Measurements from ENCODE around the gene GPC2. TPM values are rescaled to one million over a fixed set of nuclear protein-coding genes. Genes with fewer than 3 reads are reported as not detected.
A peak's percentile ranks its signal among the peaks of the same experiment; 100 is the strongest.
"Not testable (repeated sequence)": the region's sequence is repeated elsewhere in the genome, so short reads cannot be mapped to it uniquely, and the experiment has no call there.

Gene GPC2
- total RNA-seq, 3 donors from 2014 or later: 3.4 to 6.2 (median 5.1) TPM

- TF ChIP-seq, protein P1, sequence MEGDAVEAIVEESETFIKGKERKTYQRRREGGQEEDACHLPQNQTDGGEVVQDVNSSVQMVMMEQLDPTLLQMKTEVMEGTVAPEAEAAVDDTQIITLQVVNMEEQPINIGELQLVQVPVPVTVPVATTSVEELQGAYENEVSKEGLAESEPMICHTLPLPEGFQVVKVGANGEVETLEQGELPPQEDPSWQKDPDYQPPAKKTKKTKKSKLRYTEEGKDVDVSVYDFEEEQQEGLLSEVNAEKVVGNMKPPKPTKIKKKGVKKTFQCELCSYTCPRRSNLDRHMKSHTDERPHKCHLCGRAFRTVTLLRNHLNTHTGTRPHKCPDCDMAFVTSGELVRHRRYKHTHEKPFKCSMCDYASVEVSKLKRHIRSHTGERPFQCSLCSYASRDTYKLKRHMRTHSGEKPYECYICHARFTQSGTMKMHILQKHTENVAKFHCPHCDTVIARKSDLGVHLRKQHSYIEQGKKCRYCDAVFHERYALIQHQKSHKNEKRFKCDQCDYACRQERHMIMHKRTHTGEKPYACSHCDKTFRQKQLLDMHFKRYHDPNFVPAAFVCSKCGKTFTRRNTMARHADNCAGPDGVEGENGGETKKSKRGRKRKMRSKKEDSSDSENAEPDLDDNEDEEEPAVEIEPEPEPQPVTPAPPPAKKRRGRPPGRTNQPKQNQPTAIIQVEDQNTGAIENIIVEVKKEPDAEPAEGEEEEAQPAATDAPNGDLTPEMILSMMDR (IDR thresholded peaks at IDR 0.05): no peak
- no peaks in the 10 kb centered on the region for H3K36me3 ChIP-seq (ENCODE audit: low read depth)
- ATAC-seq: peak; percentile 71
- H3K4me3 ChIP-seq: no peak overlapping the region
- H3K9me3 ChIP-seq: no peaks in the 10 kb centered on the region
- H3K4me1 ChIP-seq (ENCODE audit: low read depth): peaks cover 14% of the 10 kb centered on the region
- intact Hi-C loops (cut with DNase I, micrococcal nuclease): no loop called here
- DNase-seq: peak in 2 of 3 donors; percentile 43 to 59
Observed at GRCh38 chr7:100208911-100209408, 31.8 kb upstream of the GPC2 start.

DNA sequence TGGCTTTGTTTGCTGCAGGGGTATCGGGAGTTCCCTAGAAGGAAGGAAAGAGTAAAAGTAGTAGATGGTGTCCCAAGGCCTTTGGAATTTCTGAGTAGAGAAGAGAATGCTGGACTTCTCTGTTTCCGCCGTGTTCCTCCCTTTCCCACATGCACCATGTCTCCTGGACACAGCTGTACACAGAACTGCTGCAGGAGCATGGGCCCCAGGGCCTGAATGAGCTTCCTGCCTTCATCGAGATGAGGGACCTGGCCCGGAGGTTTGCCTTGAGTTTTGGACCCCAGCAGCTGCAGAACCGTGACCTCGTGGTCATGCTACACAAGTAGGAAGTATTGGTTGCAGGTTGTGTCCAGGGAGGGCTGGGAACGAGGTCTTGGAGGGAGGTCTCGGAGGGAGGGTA is 27.3 kb upstream of the GPC2 start:
- H3K4me1 ChIP-seq (ENCODE audit: low read depth): no peaks in the 10 kb centered on the region
- ATAC-seq (no peak), DNase-seq (no peak)
- no peaks in the 10 kb centered on the region for H3K36me3 ChIP-seq (ENCODE audit: low read depth)
- H3K4me3 ChIP-seq: no peak overlapping the region
- TF ChIP-seq, protein P1 (IDR thresholded peaks at IDR 0.05): no peak
- H3K9me3 ChIP-seq: no peaks in the 10 kb centered on the region
- intact Hi-C loops (cut with DNase I, micrococcal nuclease): no loop called here

DNA sequence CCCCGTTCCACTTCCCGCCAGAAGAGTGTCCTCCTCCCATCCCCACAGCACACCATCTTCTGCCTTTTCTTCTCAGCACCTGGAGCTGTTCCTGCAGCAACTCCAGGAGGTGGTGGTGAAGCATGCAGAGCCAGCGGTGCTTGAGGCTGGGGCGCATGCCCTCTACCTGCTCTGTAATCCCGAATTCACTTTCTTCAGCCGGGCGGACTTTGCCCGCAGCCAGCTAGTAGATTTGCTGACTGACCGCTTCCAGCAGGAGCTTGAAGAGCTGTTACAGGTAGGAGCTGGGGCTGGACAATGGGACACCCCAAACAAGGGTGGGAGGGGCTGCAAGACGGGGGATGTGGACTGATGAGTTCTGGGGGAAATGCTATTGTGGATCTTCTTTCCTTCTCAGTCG is 23.5 kb upstream of the GPC2 start:
- TF ChIP-seq, protein P1 (IDR thresholded peaks at IDR 0.05): no peak

DNA sequence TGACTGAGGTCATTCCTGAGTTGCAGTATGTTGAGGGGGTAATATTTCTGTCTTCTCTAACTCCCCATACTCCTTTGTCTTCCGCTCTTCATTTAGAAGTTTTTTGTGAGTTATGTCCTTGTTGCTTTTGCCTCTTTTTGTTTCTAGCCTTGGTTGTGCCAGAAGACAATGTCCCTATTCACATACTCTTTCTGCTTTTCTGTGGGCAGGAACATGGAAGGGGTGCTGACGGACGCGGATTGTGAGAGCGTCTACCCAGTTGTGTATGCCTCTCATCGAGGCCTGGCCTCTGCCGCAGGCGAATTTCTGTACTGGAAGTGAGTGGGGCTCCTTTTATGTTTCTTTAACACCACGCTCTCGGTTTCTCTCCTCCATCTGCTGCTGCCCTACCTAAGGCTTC is 21.1 kb upstream of the GPC2 start:
- intact Hi-C loops (cut with DNase I, micrococcal nuclease): no loop called here
- H3K36me3 ChIP-seq (ENCODE audit: low read depth): no peaks in the 10 kb centered on the region
- TF ChIP-seq, protein P1 (IDR thresholded peaks at IDR 0.05): no peak
- no peak overlapping the region for H3K4me3 ChIP-seq
- H3K9me3 ChIP-seq: no peaks in the 10 kb centered on the region
- peaks cover 2% of the 10 kb centered on the region for H3K4me1 ChIP-seq (ENCODE audit: low read depth)
- DNase-seq (no peak), ATAC-seq (no peak)

More for the DNA sequence above, 23.5 kb upstream of the GPC2 start:
- H3K4me1 ChIP-seq (ENCODE audit: low read depth): peaks cover 2% of the 10 kb centered on the region
- ATAC-seq (peak; percentile 78), DNase-seq (peak; percentile 59 to 71 (median 60))
- H3K4me3 ChIP-seq: no peak overlapping the region
- intact Hi-C loops (cut with DNase I, micrococcal nuclease): no loop called here
- H3K9me3 ChIP-seq: no peaks in the 10 kb centered on the region
- H3K36me3 ChIP-seq (ENCODE audit: low read depth): no peaks in the 10 kb centered on the region

DNA sequence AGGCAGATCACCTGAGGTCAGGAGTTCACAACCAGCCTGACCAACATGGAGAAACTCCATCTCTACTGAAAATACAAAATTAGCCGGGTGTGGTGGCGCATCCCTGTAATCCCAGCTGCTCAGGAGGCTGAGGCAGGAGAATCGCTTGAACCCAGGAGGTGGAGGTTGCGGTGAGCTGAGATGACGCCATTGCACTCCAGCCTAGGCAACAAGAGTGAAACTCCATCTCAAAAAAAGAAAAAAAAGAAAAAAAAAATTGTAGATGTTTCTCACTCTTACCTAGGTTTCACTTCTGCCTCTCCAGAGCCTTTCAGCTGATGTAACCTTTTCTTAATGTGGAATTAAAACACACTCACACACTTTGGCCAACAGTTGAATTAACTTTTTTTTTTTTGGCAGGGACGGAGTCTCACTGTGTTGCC is 18.7 kb upstream of the GPC2 start:
- intact Hi-C loops (cut with DNase I, micrococcal nuclease); DNase-seq; H3K4me3 ChIP-seq; H3K4me1 ChIP-seq (ENCODE audit: low read depth); H3K9me3 ChIP-seq; H3K36me3 ChIP-seq (ENCODE audit: low read depth); ATAC-seq: not testable (repeated sequence)

- intact Hi-C loops (cut with DNase I, micrococcal nuclease): no loop called here
- H3K9me3 ChIP-seq: no peaks in the 10 kb centered on the region
Observed at GRCh38 chr7:100195222-100195621, 18.0 kb upstream of the GPC2 start.

More at GRCh38 chr7:100195222-100195621, 18.0 kb upstream of the GPC2 start:
- ATAC-seq: no peak
- Histone ChIP-seq H3K36me3 (ENCODE audit: low read depth) (no peaks in the 10 kb centered on the region), H3K4me3 (no peak overlapping the region), H3K4me1 (ENCODE audit: low read depth) (peaks cover 2% of the 10 kb centered on the region)
- DNase-seq: no peak
- TF ChIP-seq, protein P1 (IDR thresholded peaks at IDR 0.05): no peak

All from mucosa of descending colon (tissue), 3 donors.